Measurements from ENCODE around the gene SMYD3. TPM values are rescaled to one million over a fixed set of nuclear protein-coding genes. Genes with fewer than 3 reads are reported as not detected.
A peak's percentile ranks its signal among the peaks of the same experiment; 100 is the strongest.

The SMYD3 gene
- total and polyA plus RNA-seq, 9 of the 15 experiments (the other 6 are each of a cell fraction or from before 2014, with no cell fraction given): 128 to 440 (median 197) TPM

DNA sequence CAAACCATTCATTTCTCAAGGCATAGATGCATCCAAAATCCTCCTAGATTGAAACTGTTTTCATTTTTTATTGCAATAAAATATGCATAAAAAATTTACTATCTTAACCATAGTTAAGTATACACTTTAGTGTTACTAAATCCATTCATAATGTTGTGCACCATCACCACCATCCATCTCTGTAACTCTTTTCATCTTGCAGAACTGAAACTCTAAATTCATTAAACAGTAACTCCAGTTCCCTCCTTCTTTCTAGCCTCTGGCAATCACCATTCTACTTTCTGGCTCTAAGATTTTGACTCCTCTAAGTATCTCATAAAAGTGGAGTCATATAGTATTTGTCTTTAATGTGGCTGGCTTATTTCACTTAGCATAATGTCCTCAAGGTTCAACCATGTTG, 236.8 kb downstream of the SMYD3 start:
- ChIA-PET CTCF (ENCODE audit: low intra/inter-chr PET ratio) (no interaction called here), POLR2A (no interaction called here)
- no peaks in the 10 kb centered on the region for H3K36me3 ChIP-seq (ENCODE audit: control insufficient read depth, insufficient read depth, low read length)
- no peaks in the 10 kb centered on the region for H3K9me3 ChIP-seq (replicated peaks; ENCODE audit: control insufficient read depth, insufficient read depth, low read depth, low read length)
- no peaks in the 10 kb centered on the region for H3K27me3 ChIP-seq (ENCODE audit: control insufficient read depth in 2 of 2, insufficient read depth in 2 of 2, low read length in 2 of 2)
- ATAC-seq (no peak), DNase-seq (ENCODE audit: extremely low read depth in 1 of 4, low spot score in 3 of 4) (no peak), FAIRE-seq (no peak)
- no peak overlapping the region for H3K4me3 ChIP-seq
- intact Hi-C loops (cut with micrococcal nuclease) (no loop called here), in situ Hi-C loops (cut with MboI) (loop anchor here (10.0 kb wide), 1 partner anchor 1115 kb away; the partner anchor contains the start of gene KIF26B)
- H2AFZ ChIP-seq (ENCODE audit: low read depth, low read length): no peak overlapping the region
- BruUV-seq (replicated peaks): no TSS peak
- H3K9me1 ChIP-seq (ENCODE audit: control insufficient read depth, insufficient read depth, low read length): no peaks in the 10 kb centered on the region
- peaks cover 0 to 5% of the 10 kb centered on the region in 2 experiments; a peak in 2 of 5 replicates for H3K4me1 ChIP-seq (replicated peaks in 1 of 2; ENCODE audit: control insufficient read depth in 2 of 2, insufficient read depth in 2 of 2, low read length in 2 of 2)
- no peak overlapping the region for H3K27ac ChIP-seq (ENCODE audit: extremely low read depth, low read depth, low read length)
- no peaks in the 10 kb centered on the region for H4K20me1 ChIP-seq (replicated peaks; ENCODE audit: control insufficient read depth, insufficient read depth, low read length)
- no peaks in the 10 kb centered on the region for H3K79me2 ChIP-seq (ENCODE audit: control insufficient read depth, insufficient read depth, low read length)
- H3K9ac ChIP-seq (ENCODE audit: insufficient read depth in 1 of 2, low read depth in 2 of 2, low read length in 2 of 2): no peak overlapping the region
- no peak overlapping the region for H3K4me2 ChIP-seq (ENCODE audit: insufficient read depth, low read length)
- no peak for TF ChIP-seq ZNF583 (CRISPR knock-in tag; IDR thresholded peaks at IDR 0.05)

DNA sequence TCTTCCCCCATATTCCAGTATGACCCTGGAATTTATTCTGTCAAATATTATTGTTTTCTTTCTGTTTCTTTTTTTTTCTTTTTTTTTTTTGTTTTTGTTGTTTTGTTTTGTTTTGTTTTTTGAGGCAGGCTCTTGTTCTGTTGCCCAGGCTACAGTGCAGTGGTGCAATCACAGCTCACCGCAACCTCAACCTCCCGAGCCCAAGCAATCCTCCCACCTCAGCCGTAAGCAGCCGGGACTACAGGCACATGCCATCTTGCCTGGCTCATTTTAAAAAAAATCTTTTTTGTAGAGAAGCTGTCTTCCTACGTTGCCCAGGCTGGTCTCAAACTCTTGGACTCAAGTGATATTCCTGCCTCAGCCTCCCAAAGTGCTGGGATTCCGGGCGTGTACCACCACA, 237.6 kb downstream of the SMYD3 start:
- intact Hi-C loops (cut with micrococcal nuclease) (no loop called here), in situ Hi-C loops (cut with MboI) (no loop called here)
- POLR2A ChIA-PET: no interaction called here
- no peak for TF ChIP-seq PTBP1 (IDR thresholded peaks at IDR 0.05; ENCODE audit: low read depth, low read length)
- TF ChIP-seq RFX1 (IDR thresholded peaks at IDR 0.05): 0 out of 2 replicates have a peak, but pooled peaks have one; percentile 7
- no peak for TF ChIP-seq TCF7L2 (IDR thresholded peaks at IDR 0.05; ENCODE audit: low read depth, low read length)
- TF ChIP-seq IRF2 (CRISPR knock-in tag; IDR thresholded peaks at IDR 0.05): no peak
- Histone ChIP-seq H3K79me2 (ENCODE audit: control insufficient read depth, insufficient read depth, low read length) (no peaks in the 10 kb centered on the region), H3K36me3 (ENCODE audit: control insufficient read depth, insufficient read depth, low read length) (no peaks in the 10 kb centered on the region), H3K9me3 (replicated peaks; ENCODE audit: control insufficient read depth, insufficient read depth, low read depth, low read length) (no peaks in the 10 kb centered on the region), H3K27me3 (ENCODE audit: control insufficient read depth in 2 of 2, insufficient read depth in 2 of 2, low read length in 2 of 2) (no peaks in the 10 kb centered on the region), H3K27ac (ENCODE audit: extremely low read depth, low read depth, low read length) (no peak overlapping the region), H2AFZ (ENCODE audit: low read depth, low read length) (no peak overlapping the region), H3K9ac (ENCODE audit: insufficient read depth in 1 of 2, low read depth in 2 of 2, low read length in 2 of 2) (no peak overlapping the region), H3K4me1 (replicated peaks in 1 of 2; ENCODE audit: control insufficient read depth in 2 of 2, insufficient read depth in 2 of 2, low read length in 2 of 2) (peaks cover 0 to 5% of the 10 kb centered on the region in 2 experiments; a peak in 2 of 5 replicates), H4K20me1 (replicated peaks; ENCODE audit: control insufficient read depth, insufficient read depth, low read length) (no peaks in the 10 kb centered on the region), H3K4me3 (no peak overlapping the region), H3K9me1 (ENCODE audit: control insufficient read depth, insufficient read depth, low read length) (no peaks in the 10 kb centered on the region), H3K4me2 (ENCODE audit: insufficient read depth, low read length) (no peak overlapping the region)
- WGBS (ENCODE audit: insufficient coverage, low coverage, missing lambda C conversion rate): 82% methylated on average over 7 of the region's 7 CpGs
- CTCF ChIA-PET (ENCODE audit: low intra/inter-chr PET ratio): no interaction called here
- ATAC-seq: no peak
- DNase-seq (ENCODE audit: extremely low read depth in 1 of 4, low spot score in 3 of 4): no peak
- FAIRE-seq: no peak
- no TSS peak for BruUV-seq (replicated peaks)

Measured in K562 (cell line).